ENCODE data around the gene MAJIN. TPM values are rescaled to one million over a fixed set of nuclear protein-coding genes. Genes with fewer than 3 reads are reported as not detected.

MAJIN gene
- total and polyA plus RNA-seq, 4 donors, result 0.09 to 0.31 TPM; not detected in 2

DNA sequence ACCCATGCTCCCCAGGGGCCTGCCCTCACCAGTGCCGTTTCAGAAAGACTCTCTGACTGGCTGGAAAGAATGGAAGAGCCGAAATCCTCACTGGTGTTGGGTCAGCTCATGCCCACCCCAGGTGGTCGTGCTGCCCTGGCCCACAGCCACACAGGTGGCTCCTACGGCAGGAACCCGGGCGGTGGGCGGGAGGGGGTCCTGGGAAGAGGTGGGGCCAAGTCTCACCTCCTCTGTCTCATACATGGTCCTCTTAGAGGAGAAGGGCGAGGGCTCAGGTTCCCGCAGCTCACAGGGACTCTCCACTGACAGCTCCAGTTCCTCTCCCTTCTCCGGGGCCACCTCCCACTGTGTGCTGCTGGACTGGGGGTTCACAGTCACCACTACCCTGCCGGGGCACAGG lies 63.1 kb downstream of the MAJIN start:
- Histone ChIP-seq H3K4me1 (ENCODE audit: control insufficient read depth in 4 of 4, insufficient read depth in 4 of 4, low read length in 3 of 4) (no peaks in the 10 kb centered on the region), H3K9me3 (ENCODE audit: control insufficient read depth in 4 of 4, low read length in 3 of 4) (no peaks in the 10 kb centered on the region), H3K9ac (ENCODE audit: low read depth in 1 of 2, low read length in 2 of 2) (no peak overlapping the region), H3K4me3 (ENCODE audit: low read depth in 1 of 3, low read length in 3 of 3) (no peak overlapping the region), H3K27ac (ENCODE audit: low read depth in 1 of 2, low read length in 2 of 2) (no peak overlapping the region), H3K36me3 (ENCODE audit: control insufficient read depth in 4 of 4, insufficient read depth in 3 of 4, low read depth in 1 of 4, low read length in 3 of 4) (peaks cover 45 to 82% (median 62%) of the 10 kb centered on the region in 4 donors), H3K27me3 (ENCODE audit: control insufficient read depth in 4 of 4, insufficient read depth in 4 of 4, low read length in 3 of 4) (no peaks in the 10 kb centered on the region)
- TF ChIP-seq HNF4A (conservative IDR thresholded peaks at IDR 0.05), result no peak
- no peak for TF ChIP-seq RAD21 (IDR thresholded peaks at IDR 0.05)
- no peak for TF ChIP-seq NR2F2 (IDR thresholded peaks at IDR 0.05)
- TF ChIP-seq, protein P1, sequence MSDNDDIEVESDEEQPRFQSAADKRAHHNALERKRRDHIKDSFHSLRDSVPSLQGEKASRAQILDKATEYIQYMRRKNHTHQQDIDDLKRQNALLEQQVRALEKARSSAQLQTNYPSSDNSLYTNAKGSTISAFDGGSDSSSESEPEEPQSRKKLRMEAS (IDR thresholded peaks at IDR 0.05), result no peak
- TF ChIP-seq, protein P2, sequence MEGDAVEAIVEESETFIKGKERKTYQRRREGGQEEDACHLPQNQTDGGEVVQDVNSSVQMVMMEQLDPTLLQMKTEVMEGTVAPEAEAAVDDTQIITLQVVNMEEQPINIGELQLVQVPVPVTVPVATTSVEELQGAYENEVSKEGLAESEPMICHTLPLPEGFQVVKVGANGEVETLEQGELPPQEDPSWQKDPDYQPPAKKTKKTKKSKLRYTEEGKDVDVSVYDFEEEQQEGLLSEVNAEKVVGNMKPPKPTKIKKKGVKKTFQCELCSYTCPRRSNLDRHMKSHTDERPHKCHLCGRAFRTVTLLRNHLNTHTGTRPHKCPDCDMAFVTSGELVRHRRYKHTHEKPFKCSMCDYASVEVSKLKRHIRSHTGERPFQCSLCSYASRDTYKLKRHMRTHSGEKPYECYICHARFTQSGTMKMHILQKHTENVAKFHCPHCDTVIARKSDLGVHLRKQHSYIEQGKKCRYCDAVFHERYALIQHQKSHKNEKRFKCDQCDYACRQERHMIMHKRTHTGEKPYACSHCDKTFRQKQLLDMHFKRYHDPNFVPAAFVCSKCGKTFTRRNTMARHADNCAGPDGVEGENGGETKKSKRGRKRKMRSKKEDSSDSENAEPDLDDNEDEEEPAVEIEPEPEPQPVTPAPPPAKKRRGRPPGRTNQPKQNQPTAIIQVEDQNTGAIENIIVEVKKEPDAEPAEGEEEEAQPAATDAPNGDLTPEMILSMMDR (IDR thresholded peaks at IDR 0.05; ENCODE audit: low read depth, low read length, missing input control), result no peak
- TF ChIP-seq, protein P3, sequence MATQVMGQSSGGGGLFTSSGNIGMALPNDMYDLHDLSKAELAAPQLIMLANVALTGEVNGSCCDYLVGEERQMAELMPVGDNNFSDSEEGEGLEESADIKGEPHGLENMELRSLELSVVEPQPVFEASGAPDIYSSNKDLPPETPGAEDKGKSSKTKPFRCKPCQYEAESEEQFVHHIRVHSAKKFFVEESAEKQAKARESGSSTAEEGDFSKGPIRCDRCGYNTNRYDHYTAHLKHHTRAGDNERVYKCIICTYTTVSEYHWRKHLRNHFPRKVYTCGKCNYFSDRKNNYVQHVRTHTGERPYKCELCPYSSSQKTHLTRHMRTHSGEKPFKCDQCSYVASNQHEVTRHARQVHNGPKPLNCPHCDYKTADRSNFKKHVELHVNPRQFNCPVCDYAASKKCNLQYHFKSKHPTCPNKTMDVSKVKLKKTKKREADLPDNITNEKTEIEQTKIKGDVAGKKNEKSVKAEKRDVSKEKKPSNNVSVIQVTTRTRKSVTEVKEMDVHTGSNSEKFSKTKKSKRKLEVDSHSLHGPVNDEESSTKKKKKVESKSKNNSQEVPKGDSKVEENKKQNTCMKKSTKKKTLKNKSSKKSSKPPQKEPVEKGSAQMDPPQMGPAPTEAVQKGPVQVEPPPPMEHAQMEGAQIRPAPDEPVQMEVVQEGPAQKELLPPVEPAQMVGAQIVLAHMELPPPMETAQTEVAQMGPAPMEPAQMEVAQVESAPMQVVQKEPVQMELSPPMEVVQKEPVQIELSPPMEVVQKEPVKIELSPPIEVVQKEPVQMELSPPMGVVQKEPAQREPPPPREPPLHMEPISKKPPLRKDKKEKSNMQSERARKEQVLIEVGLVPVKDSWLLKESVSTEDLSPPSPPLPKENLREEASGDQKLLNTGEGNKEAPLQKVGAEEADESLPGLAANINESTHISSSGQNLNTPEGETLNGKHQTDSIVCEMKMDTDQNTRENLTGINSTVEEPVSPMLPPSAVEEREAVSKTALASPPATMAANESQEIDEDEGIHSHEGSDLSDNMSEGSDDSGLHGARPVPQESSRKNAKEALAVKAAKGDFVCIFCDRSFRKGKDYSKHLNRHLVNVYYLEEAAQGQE (IDR thresholded peaks at IDR 0.05), result no peak
- TF ChIP-seq, protein P4, sequence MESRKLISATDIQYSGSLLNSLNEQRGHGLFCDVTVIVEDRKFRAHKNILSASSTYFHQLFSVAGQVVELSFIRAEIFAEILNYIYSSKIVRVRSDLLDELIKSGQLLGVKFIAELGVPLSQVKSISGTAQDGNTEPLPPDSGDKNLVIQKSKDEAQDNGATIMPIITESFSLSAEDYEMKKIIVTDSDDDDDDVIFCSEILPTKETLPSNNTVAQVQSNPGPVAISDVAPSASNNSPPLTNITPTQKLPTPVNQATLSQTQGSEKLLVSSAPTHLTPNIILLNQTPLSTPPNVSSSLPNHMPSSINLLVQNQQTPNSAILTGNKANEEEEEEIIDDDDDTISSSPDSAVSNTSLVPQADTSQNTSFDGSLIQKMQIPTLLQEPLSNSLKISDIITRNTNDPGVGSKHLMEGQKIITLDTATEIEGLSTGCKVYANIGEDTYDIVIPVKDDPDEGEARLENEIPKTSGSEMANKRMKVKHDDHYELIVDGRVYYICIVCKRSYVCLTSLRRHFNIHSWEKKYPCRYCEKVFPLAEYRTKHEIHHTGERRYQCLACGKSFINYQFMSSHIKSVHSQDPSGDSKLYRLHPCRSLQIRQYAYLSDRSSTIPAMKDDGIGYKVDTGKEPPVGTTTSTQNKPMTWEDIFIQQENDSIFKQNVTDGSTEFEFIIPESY (IDR thresholded peaks at IDR 0.05), result no peak
- TF ChIP-seq YY1 (IDR thresholded peaks at IDR 0.05), result no peak
- TF ChIP-seq JUND (IDR thresholded peaks at IDR 0.05), result no peak
- no peak for TF ChIP-seq SP1 (IDR thresholded peaks at IDR 0.05)
- TF ChIP-seq, protein P5, sequence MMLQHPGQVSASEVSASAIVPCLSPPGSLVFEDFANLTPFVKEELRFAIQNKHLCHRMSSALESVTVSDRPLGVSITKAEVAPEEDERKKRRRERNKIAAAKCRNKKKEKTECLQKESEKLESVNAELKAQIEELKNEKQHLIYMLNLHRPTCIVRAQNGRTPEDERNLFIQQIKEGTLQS (IDR thresholded peaks at IDR 0.05), result no peak
- TF ChIP-seq GABPA (IDR thresholded peaks at IDR 0.05 in 1 of 2, conservative IDR thresholded peaks at IDR 0.05 in 1 of 2), result no peak
- no peak for TF ChIP-seq EGR1 (IDR thresholded peaks at IDR 0.05; ENCODE audit: low read depth in 2 of 2)
- WGBS, result 92% methylated on average over 11 of the region's 11 CpGs
- DNase-seq (ENCODE audit: low spot score), result no peak

DNA sequence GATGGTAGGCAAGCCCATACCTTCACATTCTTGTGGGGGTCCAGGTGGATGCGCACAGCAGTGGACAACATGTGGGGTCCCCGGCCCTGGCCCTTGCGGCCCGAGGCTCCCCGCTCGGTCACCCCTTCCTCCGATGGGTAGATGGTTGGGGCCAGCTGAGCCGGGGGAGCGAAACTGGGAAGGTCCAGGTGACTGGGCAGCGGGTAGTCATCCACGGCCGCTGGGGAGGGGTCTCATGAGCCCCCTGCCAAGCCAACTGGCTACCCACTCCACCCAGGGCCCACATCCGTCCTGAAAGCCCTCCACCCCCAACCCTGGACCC lies 65.6 kb downstream of the MAJIN start:
- peaks cover 52 to 83% (median 62%) of the 10 kb centered on the region in 4 donors for H3K36me3 ChIP-seq (ENCODE audit: control insufficient read depth in 4 of 4, insufficient read depth in 3 of 4, low read depth in 1 of 4, low read length in 3 of 4)
- no peak for DNase-seq (ENCODE audit: low spot score)
- WGBS, result 97% methylated on average over 13 of the region's 13 CpGs
- TF ChIP-seq HNF4A (conservative IDR thresholded peaks at IDR 0.05) (no peak), FOXA1 (IDR thresholded peaks at IDR 0.05) (no peak), SP1 (IDR thresholded peaks at IDR 0.05) (no peak), FOXA2 (IDR thresholded peaks at IDR 0.05) (no peak), HNF4G (IDR thresholded peaks at IDR 0.05) (no peak), EGR1 (IDR thresholded peaks at IDR 0.05; ENCODE audit: low read depth in 2 of 2) (no peak)
- TF ChIP-seq, protein P3 (IDR thresholded peaks at IDR 0.05), result no peak
- TF ChIP-seq, protein P4 (IDR thresholded peaks at IDR 0.05), result no peak
- TF ChIP-seq, protein P2 (IDR thresholded peaks at IDR 0.05; ENCODE audit: low read depth, low read length, missing input control), result no peak

More for the DNA sequence above, 65.6 kb downstream of the MAJIN start:
- Histone ChIP-seq H3K4me3 (ENCODE audit: low read depth in 1 of 3, low read length in 3 of 3) (no peak overlapping the region), H3K4me1 (ENCODE audit: control insufficient read depth in 4 of 4, insufficient read depth in 4 of 4, low read length in 3 of 4) (no peaks in the 10 kb centered on the region), H3K9me3 (ENCODE audit: control insufficient read depth in 4 of 4, low read length in 3 of 4) (no peaks in the 10 kb centered on the region), H3K27ac (ENCODE audit: low read depth in 1 of 2, low read length in 2 of 2) (no peak overlapping the region), H3K9ac (ENCODE audit: low read depth in 1 of 2, low read length in 2 of 2) (no peak overlapping the region), H3K27me3 (ENCODE audit: control insufficient read depth in 4 of 4, insufficient read depth in 4 of 4, low read length in 3 of 4) (no peaks in the 10 kb centered on the region)

Measured in liver (tissue), 9 donors.